ENCODE data around the gene INSR.
"Not testable (repeated sequence)": the region's sequence is repeated elsewhere in the genome, so short reads cannot be mapped to it uniquely, and the experiment has no call there.

Gene INSR

GRCh38 chr19:7214324-7215089 lies 79.7 kb downstream of the INSR start:
- TF ChIP-seq CTCF (conservative IDR thresholded peaks at IDR 0.05; ENCODE audit: low read length), result no peak
- no peak for DNase-seq (ENCODE audit: low read depth)
- no peak overlapping the region for H3K4me3 ChIP-seq (ENCODE audit: low read length)

- no peak overlapping the region for H3K4me3 ChIP-seq (ENCODE audit: low read length)
These were observed 80.4 kb downstream of the INSR start for GRCh38 chr19:7213628-7214323.

GRCh38 chr19:7211191-7211951 lies 82.8 kb downstream of the INSR start:
- no peak for TF ChIP-seq CTCF (conservative IDR thresholded peaks at IDR 0.05; ENCODE audit: low read length)
- no peak for DNase-seq (ENCODE audit: low read depth)
- H3K4me3 ChIP-seq (ENCODE audit: low read length), result no peak overlapping the region

More at GRCh38 chr19:7213628-7214323, 80.4 kb downstream of the INSR start:
- no peak for DNase-seq (ENCODE audit: low read depth)
- TF ChIP-seq CTCF (conservative IDR thresholded peaks at IDR 0.05; ENCODE audit: low read length), result no peak

GRCh38 chr19:7210359-7210758 lies 83.9 kb downstream of the INSR start:
- DNase-seq (ENCODE audit: low read depth), result no peak
- no peak overlapping the region for H3K4me3 ChIP-seq (ENCODE audit: low read length)
- TF ChIP-seq CTCF (conservative IDR thresholded peaks at IDR 0.05; ENCODE audit: low read length), result no peak

- not testable (repeated sequence) for DNase-seq (ENCODE audit: low read depth); H3K4me3 ChIP-seq (ENCODE audit: low read length)
These were observed 84.5 kb downstream of the INSR start for GRCh38 chr19:7209597-7210325.

GRCh38 chr19:7209036-7209435 lies 85.2 kb downstream of the INSR start:
- not testable (repeated sequence) for H3K4me3 ChIP-seq (ENCODE audit: low read length); DNase-seq (ENCODE audit: low read depth)

GRCh38 chr19:7203332-7203731 lies 90.9 kb downstream of the INSR start:
- TF ChIP-seq CTCF (conservative IDR thresholded peaks at IDR 0.05; ENCODE audit: low read length), result no peak
- no peak for DNase-seq (ENCODE audit: low read depth)

More at GRCh38 chr19:7203332-7203731, 90.9 kb downstream of the INSR start:
- no peak overlapping the region for H3K4me3 ChIP-seq (ENCODE audit: low read length)

All from AG10803 (cell line).